Ectodermal cell (in vitro differentiated cells): Measurements from ENCODE around the gene RAB8B.
A peak's percentile ranks its signal among the peaks of the same experiment; 100 is the strongest.

Source experiments
- H3K27ac ChIP-seq: 2 replicates; pipeline ENCODE4 v1.7.0; 2013; ENCODE audit warnings: mild to moderate bottlenecking, low read depth, low read length; ENCODE audit not compliant: insufficient read depth, poor library complexity, severe bottlenecking
- H3K27me3 ChIP-seq: 2 replicates; pipeline ENCODE4 v1.7.0; 2013; ENCODE audit warnings: mild to moderate bottlenecking, low read length; ENCODE audit not compliant: insufficient read depth, control insufficient read depth, poor library complexity, severe bottlenecking
- H3K36me3 ChIP-seq: one replicate; pipeline ENCODE4 v1.7.0; 2013; ENCODE audit warnings: low read length; ENCODE audit not compliant: control insufficient read depth, insufficient read depth
- H3K4me1 ChIP-seq: one replicate; pipeline ENCODE4 v1.7.0; 2013; ENCODE audit warnings: low read length; ENCODE audit not compliant: control insufficient read depth, insufficient read depth
- H3K4me3 ChIP-seq: 2 replicates; pipeline ENCODE4 v1.7.0; 2013; ENCODE audit warnings: low read depth, low read length, control low read depth; ENCODE audit not compliant: insufficient read depth
- H3K9me3 ChIP-seq: 2 replicates; pipeline ENCODE4 v1.7.0; 2013; ENCODE audit warnings: mild to moderate bottlenecking, low read length, moderate library complexity; ENCODE audit not compliant: control insufficient read depth
- WGBS, 2 experiments: methylation state at CpG; one replicate each; pipeline ENCODE4 v1.1.7; 2013; ENCODE audit warnings: missing lambda C conversion rate in 2 of 2; 5-methylcytosine and 5-hydroxymethylcytosine counted together

Gene RAB8B

GRCh38 chr15:63244399-63244798 is 55.0 kb downstream of the RAB8B start:
- Histone ChIP-seq H3K4me1 (no peaks in the 10 kb centered on the region), H3K27ac (peak overlapping the region; percentile 11), H3K36me3 (peaks cover 10% of the 10 kb centered on the region), H3K9me3 (no peaks in the 10 kb centered on the region), H3K27me3 (no peaks in the 10 kb centered on the region), H3K4me3 (no peak overlapping the region)
- WGBS, 2 experiments = 71 to 89% methylated on average over 3 to 4 of the region's 4 CpGs

DNA sequence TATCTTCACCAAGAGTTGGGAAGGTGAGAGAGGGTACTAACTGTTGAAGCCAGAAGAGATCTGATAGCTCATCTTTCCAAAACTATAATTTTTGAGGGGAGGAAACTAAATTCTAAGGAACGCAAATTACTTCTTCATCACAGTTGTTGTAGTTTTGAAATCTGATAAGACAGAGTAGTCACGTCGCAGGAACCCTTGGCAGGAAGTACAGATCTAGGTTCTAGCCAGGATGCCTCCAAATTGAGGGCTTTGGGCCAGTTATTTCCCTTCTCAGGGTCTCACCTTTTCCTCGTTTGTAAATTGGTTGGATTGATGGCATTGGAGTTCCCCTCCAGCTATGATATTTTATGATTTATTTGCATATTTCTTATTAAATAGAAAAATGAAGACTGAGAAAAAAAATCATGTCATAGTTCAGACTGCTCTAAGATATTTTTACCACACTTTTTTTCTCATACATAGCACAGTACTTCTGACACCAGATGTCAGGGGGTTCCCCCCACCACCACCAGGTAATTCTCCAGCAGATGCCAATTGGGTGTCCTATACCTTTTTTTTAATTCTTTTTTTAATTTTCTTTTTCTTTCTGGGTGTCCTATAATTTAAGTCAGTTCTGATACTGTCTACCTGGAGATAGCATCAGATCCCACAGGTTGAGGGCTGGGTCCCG is 55.7 kb downstream of the RAB8B start:
- no peak overlapping the region for H3K4me3 ChIP-seq
- peaks cover 10% of the 10 kb centered on the region for H3K36me3 ChIP-seq
- no peaks in the 10 kb centered on the region for H3K27me3 ChIP-seq
- H3K9me3 ChIP-seq = no peaks in the 10 kb centered on the region
- WGBS, 2 experiments = 98% methylated on average over 4 to 5 of the region's 5 CpGs
- H3K4me1 ChIP-seq = no peaks in the 10 kb centered on the region
- H3K27ac ChIP-seq = no peak overlapping the region

- 91 to 98% methylated on average over 5 of the region's 5 CpGs for WGBS, 2 experiments
- Histone ChIP-seq H3K4me3 (no peak overlapping the region), H3K27ac (no peak overlapping the region), H3K4me1 (no peaks in the 10 kb centered on the region), H3K27me3 (no peaks in the 10 kb centered on the region), H3K36me3 (peaks cover 15% of the 10 kb centered on the region), H3K9me3 (no peaks in the 10 kb centered on the region)
Measured at GRCh38 chr15:63246691-63247469, 57.5 kb downstream of the RAB8B start.

GRCh38 chr15:63250312-63250965 is 61.0 kb downstream of the RAB8B start:
- no peaks in the 10 kb centered on the region for H3K27me3 ChIP-seq
- H3K27ac ChIP-seq = no peak overlapping the region
- peaks cover 1% of the 10 kb centered on the region for H3K4me1 ChIP-seq
- no peaks in the 10 kb centered on the region for H3K9me3 ChIP-seq
- H3K4me3 ChIP-seq = no peak overlapping the region
- 96 to 97% methylated on average over 4 of the region's 4 CpGs for WGBS, 2 experiments
- peaks cover 12% of the 10 kb centered on the region for H3K36me3 ChIP-seq

DNA sequence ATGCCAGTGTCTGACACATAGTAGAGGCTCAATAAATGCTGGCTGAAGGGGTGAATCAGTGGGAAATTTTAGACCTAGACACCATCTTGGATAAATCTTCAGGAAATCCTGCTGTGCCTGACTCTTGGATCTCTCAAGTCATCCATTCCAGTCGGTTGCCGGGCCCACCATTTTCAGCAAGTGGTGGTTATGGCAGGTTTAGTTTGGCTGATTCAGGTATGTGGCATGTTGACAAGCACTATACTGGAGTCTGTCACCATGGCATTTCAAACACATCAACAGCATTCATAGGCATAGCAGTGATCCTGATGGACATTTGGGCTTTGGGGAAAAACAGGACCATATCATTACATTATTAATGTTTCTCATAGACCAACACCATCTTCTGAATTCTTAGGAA is 62.3 kb downstream of the RAB8B start:
- Histone ChIP-seq H3K36me3 (peaks cover 6% of the 10 kb centered on the region), H3K4me3 (no peak overlapping the region), H3K4me1 (peaks cover 12% of the 10 kb centered on the region), H3K9me3 (no peaks in the 10 kb centered on the region), H3K27me3 (no peaks in the 10 kb centered on the region), H3K27ac (no peak overlapping the region)
- 88 to 93% methylated on average over 2 of the region's 2 CpGs for WGBS, 2 experiments

DNA sequence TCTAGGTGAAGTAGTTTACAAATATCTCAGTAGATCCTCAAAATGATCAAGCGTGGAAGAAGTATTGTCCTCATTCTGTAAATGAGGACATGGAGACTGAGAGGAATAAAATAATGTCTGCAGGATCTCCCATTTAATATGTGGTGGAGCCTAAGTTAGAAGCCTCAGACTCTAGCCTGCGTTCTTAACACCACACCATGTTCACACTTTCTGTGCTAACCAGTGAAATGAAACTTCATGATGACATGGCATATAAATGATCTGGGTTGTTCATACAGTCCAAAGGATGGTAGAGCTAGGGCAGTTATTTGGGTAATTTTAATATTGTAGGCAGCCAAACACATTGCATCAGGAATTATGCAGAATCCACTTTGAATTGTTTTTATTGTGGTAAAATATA is 62.9 kb downstream of the RAB8B start:
- Histone ChIP-seq H3K36me3 (peaks cover 5% of the 10 kb centered on the region), H3K27ac (no peak overlapping the region), H3K4me3 (no peak overlapping the region), H3K9me3 (no peaks in the 10 kb centered on the region), H3K27me3 (no peaks in the 10 kb centered on the region), H3K4me1 (peaks cover 17% of the 10 kb centered on the region)
- 95 to 100% methylated on average over 2 of the region's 2 CpGs for WGBS, 2 experiments

DNA sequence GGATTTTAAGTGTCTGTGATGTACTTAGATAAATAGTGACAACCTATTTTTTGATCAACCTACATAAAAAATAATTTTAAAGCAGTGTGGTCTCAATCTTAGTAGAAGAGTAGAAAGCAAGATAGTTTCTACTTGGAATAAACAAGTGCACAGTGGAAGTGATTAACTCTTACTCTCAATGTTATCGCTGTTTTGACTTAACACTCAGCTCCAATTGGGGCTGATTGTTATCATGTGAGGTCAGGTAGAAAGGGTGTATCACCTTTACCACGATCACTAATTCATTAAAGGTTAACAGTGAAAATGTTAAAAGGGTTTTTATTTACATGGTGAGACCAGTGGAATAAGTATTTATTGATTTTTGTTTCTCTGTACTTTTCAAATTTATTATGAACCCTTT is 65.6 kb downstream of the RAB8B start:
- Histone ChIP-seq H3K4me1 (peaks cover 17% of the 10 kb centered on the region), H3K27ac (no peak overlapping the region), H3K36me3 (peaks cover 10% of the 10 kb centered on the region), H3K27me3 (no peaks in the 10 kb centered on the region), H3K4me3 (no peak overlapping the region), H3K9me3 (no peaks in the 10 kb centered on the region)
- WGBS, 2 experiments = 88 to 100% methylated on average over 1 to 2 of the region's 2 CpGs

DNA sequence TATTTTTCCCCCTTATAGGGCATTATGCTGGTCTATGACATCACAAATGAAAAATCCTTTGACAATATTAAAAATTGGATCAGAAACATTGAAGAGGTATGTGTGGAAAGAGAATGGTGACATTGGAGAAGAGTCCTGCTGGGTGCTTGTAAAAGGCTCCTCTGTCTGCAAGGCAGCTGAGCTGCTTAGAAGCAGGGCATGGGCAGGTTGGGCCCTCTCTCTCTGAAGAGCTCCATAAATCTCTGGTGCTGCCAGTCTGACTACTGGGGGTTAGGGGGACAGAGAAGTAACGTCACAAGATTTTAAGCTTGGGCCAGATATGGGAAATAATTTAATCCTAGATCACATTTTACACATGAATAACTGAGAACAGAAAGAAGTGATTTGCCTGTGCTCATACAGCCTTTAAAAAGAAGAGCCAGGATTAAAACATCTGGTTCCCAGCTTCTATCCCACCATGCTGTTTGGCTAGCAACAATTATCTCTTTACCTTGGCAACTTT is 66.1 kb downstream of the RAB8B start:
- H3K4me1 ChIP-seq = peaks cover 17% of the 10 kb centered on the region
- H3K27ac ChIP-seq = peak overlapping the region; percentile 17
- peaks cover 10% of the 10 kb centered on the region for H3K36me3 ChIP-seq
- H3K9me3 ChIP-seq = no peaks in the 10 kb centered on the region
- no peaks in the 10 kb centered on the region for H3K27me3 ChIP-seq
- no peak overlapping the region for H3K4me3 ChIP-seq
- WGBS, 2 experiments = 40 to 43% methylated on average over 1 of the region's 1 CpG

DNA sequence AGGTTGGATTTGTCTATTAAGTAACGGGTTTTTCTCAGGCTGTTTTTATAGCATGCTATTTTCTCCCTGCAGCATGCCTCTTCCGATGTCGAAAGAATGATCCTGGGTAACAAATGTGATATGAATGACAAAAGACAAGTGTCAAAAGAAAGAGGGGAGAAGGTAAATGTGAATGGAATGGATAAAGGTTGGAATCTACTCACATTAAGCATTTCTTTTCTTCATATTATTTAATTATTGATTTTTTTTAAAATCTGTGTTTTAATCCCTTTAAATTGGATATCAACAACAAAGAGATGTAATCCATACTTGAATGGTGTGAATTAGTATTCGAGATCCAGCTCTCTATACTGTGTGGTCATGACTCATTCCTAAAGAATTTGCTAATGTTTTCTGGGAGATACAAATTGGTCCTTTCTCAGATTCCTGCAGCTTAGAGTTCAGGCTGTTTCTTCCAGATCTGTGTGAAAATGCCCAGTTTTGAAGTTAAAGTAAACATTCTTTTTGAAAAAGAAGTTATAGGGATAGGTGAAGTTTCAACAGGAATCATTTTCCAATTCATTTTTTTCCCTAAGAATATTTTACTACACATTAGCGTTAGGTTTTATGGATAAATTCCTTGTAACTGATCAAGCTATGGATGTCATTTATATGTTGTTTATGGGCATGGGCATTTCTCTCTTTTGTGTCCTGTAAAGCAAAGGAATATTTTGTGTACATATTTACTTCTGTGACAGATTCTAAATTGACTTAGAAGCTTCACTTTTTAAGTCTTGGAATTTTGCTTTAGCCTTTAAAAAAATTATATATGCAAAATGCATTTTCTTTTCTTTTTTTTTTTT is 67.2 kb downstream of the RAB8B start:
- Histone ChIP-seq H3K4me3 (no peak overlapping the region), H3K9me3 (no peaks in the 10 kb centered on the region), H3K27ac (peak overlapping the region; percentile 80), H3K36me3 (peaks cover 9% of the 10 kb centered on the region), H3K27me3 (no peaks in the 10 kb centered on the region), H3K4me1 (peaks cover 17% of the 10 kb centered on the region)
- WGBS, 2 experiments = 9 to 22% methylated on average over 4 of the region's 5 CpGs
